Activated T-cell treated with anti-CD3 and anti-CD28 coated beads, Interleukin-2, amount 50 U/mL, for 48 hours (primary cell): ENCODE results near the gene PELI1.

Experiments used
- DNase-seq, 2 experiments: peaks; one replicate each; pipeline ENCODE4 v3.0.0-alpha.2; 2020

The PELI1 gene

GRCh38 chr2:64151476-64151875 is 7.3 kb upstream of the PELI1 start:
- no peak for DNase-seq

- DNase-seq, result no peak
Observed at GRCh38 chr2:64145714-64146113, 1.5 kb upstream of the PELI1 start.

DNA sequence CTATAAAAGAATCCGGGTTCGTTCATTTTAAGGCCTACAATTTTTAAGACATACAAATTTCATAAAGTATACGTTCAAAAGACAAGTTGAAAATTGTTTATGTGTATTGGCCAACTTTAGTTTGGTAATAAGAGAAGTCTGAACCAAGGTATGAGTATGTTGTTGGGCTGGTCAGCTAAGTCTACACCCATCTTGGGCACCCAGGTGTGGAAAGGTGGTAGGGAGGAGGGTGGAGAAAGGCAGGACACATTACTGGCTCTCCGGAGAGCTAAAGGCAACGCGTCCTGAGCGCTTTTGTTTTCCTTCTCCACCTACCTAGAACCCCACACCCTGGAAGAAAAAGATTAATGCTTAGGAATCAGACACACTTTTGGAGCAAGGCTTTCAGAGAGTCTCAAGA is 899 bp upstream of the PELI1 start:
- no peak for DNase-seq

- peak; percentile 59 to 60 for DNase-seq
Observed at GRCh38 chr2:64143169-64144056, 807 bp downstream of the PELI1 start.

GRCh38 chr2:64142741-64143168 is 1.5 kb downstream of the PELI1 start:
- no peak for DNase-seq

- DNase-seq, result no peak
Observed at GRCh38 chr2:64141674-64142405, 2.4 kb downstream of the PELI1 start.

DNA sequence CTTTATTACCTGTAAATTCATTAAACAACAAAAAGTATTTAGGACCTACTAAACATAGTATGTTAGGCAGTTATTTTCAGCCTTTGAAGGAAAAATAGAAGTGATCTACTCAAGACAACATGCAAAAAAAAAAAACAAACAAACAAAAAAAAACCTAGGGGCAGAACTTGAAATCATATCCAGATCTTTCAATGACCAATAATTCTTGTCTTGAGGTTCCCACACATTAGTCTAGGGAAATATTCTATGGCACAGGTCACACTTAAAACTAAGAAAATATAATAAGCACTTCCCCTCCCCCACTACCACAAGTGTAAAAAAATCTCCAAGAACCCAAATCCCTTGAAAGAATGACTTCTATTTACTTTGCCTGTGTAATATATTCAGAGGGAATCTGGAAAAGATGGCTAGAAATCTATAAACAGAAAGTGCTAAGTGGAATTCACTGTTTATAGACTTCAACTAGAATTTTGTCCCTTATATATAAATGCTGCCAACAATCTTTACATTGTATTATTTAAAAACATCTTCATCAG is 3.5 kb downstream of the PELI1 start:
- DNase-seq, result no peak

DNA sequence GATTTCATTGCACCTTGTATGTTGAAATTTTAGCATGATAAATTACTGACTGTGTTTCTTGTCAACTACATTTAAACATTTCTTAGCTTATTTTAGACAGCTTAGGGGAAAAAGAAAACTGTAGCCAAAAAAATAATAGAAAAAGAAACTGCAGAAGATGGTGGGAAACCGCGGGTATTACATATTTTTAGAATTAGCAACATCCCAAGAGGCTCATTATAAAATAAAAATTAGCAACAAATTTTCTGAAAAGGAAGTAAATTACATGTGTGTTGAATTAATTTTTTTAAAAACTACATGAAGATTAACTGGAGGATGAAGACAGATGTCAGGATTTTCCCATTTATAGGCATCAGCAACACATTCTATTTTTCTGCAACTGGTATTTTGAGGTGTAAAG is 4.3 kb downstream of the PELI1 start:
- DNase-seq, result no peak

DNA sequence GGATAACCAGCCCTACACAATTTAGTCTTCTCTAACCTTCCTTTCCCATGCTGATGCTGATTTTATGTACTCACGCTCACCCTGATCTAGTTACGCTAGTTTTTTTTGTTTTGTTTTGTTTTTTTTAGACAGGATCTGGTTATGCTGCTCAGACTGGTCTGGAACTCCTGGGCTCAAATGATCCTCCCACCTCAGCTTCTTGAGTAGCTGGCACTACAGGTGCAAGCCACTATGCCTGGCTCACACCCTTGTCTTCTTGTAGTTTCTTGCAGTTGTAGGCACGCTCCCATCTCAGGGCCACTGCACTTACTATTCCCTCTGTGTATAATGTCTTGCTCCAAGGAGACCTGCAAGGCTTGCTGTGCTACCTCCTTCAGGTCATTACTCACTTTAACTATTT is 6.2 kb downstream of the PELI1 start:
- no peak for DNase-seq

- no peak for DNase-seq
Observed at GRCh38 chr2:64137567-64137966, 6.7 kb downstream of the PELI1 start.

- DNase-seq, result no peak
Observed at GRCh38 chr2:64135421-64135820, 8.8 kb downstream of the PELI1 start.

GRCh38 chr2:64134813-64135212 is 9.4 kb downstream of the PELI1 start:
- no peak for DNase-seq

- DNase-seq, result no peak
Observed at GRCh38 chr2:64133828-64134227, 10.4 kb downstream of the PELI1 start.

DNA sequence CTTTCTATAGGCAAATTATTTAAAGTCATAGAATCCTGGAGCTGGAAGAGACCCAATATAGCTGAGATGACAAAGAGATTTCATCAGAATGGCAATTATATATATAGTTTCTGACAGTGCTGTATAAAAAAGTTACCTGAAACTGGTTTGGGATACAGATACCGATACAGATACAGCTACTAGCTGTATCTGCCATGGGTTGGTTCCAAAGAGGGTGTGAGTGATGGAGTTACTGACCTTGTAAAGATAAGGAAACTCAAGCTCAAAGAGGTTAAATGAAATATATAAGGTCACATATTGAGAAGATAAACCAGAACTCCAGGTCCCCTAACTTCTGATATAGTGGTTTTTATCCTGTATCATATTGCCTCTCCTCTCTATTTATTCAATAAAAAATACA is 10.9 kb downstream of the PELI1 start:
- DNase-seq, result no peak

GRCh38 chr2:64130333-64130732 is 13.9 kb downstream of the PELI1 start:
- DNase-seq, result no peak

GRCh38 chr2:64128943-64129391 is 15.3 kb downstream of the PELI1 start:
- DNase-seq, result no peak

DNA sequence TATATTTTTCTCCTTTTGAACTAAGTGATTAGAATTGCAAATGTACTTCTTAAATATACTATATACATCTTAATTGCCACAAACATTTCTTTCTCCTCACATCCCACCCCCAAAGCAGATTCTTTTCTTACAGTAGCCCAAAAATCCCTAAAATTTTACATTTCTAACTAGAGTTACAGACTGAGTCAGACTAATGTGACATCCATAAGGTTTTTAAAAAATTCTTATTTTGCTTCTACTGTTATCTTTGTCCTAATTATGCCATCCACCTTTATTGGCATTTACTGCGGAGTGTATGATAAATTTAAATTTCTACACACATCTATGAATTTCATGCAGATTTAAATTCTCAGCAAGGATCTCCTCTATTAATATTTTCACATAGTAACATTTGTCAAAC is 15.8 kb downstream of the PELI1 start:
- DNase-seq, result no peak

DNA sequence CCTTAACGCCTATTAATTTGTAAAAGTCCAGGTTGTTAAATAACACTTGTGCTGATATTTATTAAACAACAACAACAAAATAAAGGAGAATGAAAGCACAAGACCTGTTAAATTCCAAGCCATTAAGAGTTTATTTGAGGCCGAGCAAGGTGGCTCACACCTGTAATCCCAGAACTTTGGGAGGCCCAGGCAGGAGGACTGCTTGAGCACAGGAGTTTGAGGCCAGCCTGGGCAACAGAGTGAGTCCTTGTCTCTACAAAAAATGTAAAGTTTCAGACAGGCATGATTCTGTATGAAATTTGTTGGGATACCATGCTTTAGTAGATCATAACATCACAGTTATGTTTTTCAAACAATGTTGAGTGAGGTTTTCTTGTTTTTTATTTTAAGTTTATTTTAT is 17.1 kb downstream of the PELI1 start:
- no peak for DNase-seq

- no peak for DNase-seq
Observed at GRCh38 chr2:64126601-64127000, 17.6 kb downstream of the PELI1 start.

DNA sequence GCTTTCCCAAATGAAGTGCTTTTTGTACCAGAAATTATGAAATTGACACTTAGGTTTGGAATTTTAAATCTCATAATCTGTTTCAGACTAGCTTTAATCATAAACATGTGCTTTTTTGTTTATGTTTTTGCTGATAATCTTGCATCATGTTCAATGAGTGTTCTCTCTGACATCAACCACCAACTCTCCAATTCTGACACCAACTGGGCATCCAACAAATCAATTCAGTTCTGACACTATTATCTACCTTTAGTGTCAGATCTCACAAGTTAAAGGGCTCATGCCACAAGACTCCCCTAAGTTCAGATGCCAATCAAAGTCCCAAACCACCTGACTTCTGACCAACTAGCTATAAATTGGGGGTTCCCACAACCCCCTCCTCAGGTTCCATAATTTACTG is 19.6 kb downstream of the PELI1 start:
- no peak for DNase-seq

- no peak for DNase-seq
Observed at GRCh38 chr2:64124168-64124567, 20.1 kb downstream of the PELI1 start.

DNA sequence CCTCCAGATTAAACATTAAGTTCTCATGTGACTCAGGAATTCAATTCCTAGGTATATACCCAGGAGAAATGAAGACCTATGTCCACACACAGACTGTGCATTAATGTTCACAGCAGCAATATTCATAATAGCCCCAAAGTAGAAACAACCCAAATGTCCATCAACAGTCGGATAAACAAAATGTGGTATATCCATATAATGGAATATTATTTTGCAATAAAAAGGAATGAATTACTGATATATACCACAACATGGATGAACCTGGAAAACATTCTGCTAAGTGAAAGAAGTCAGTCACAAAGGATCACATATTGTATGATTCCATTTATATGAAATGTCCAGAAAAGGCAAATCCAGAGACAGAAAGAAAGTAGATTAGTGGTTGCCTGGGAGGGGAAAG is 20.5 kb downstream of the PELI1 start:
- no peak for DNase-seq

GRCh38 chr2:64122358-64122757 is 21.9 kb downstream of the PELI1 start:
- no peak for DNase-seq

DNA sequence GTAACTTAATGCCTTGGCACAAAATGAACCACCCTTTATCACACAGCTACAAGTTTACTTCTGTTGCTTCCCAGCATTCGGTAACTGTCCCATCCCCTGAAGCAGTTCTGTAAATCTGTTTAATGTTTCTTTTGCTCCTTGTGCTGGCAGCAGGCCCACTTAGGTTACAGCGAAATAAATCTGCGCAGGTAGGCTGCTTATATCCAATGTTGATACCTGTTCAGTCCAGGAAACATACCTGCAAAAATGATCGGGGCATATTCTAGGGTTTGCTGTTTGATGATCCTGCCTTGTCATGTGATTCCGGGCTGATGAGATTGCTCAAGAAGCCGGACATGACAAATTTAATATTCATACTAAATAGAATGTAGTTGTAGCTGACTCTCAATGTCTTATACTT is 23.3 kb downstream of the PELI1 start:
- DNase-seq, result no peak
